WTC11 (cell line): ENCODE measurements around the gene SOWAHD.
"Not testable (repeated sequence)": the region's sequence is repeated elsewhere in the genome, so short reads cannot be mapped to it uniquely, and the experiment has no call there.

Source experiments
- CBFB ChIP-seq: sonication (generic); formaldehyde crosslinking; IDR thresholded peaks from 2 replicates; pipeline ENCODE4 v1.8.1; 2022; ENCODE audit warnings: mild to moderate bottlenecking, low read depth, missing genetic modification reagents
- ETV6 ChIP-seq: sonication (generic); formaldehyde crosslinking; IDR thresholded peaks from 2 replicates; pipeline ENCODE4 v1.8.1; 2022; ENCODE audit warnings: mild to moderate bottlenecking, missing genetic modification reagents
- GABPB1 ChIP-seq: sonication (generic); formaldehyde crosslinking; IDR thresholded peaks from 2 replicates; pipeline ENCODE4 v1.8.1; 2023; ENCODE audit warnings: mild to moderate bottlenecking, missing genetic modification reagents
- MYBL2 ChIP-seq: sonication (generic); formaldehyde crosslinking; IDR thresholded peaks from 2 replicates; pipeline ENCODE4 v1.8.1; 2023; ENCODE audit warnings: mild to moderate bottlenecking, moderate library complexity, missing genetic modification reagents
- RORB ChIP-seq: fragments of 250-450 bp; sonication (Bioruptor Pico); IDR thresholded peaks from 2 replicates; pipeline ENCODE4 v1.9.0; 2021; ENCODE audit warnings: mild to moderate bottlenecking
- SOX15 ChIP-seq: fragments of 250-450 bp; sonication (Bioruptor Pico); IDR thresholded peaks from 2 replicates; pipeline ENCODE4 v1.9.0; 2021; ENCODE audit warnings: mild to moderate bottlenecking
- ZBTB21 ChIP-seq: sonication (generic); formaldehyde crosslinking; IDR thresholded peaks from 2 replicates; pipeline ENCODE4 v1.8.1; 2023; ENCODE audit warnings: mild to moderate bottlenecking, missing genetic modification reagents, borderline replicate concordance
- ZNF121 ChIP-seq: sonication (generic); formaldehyde crosslinking; IDR thresholded peaks from 2 replicates; pipeline ENCODE4 v1.8.0; 2023; ENCODE audit warnings: missing genetic modification reagents
- TF ChIP-seq, protein P1 (sequence below): fragments of 200-600 bp; IDR thresholded peaks from 2 replicates; pipeline ENCODE4 v1.8.0; 2022; ENCODE audit warnings: antibody characterized with exemption
- TF ChIP-seq, protein P2 (sequence below): sonication (generic); formaldehyde crosslinking; IDR thresholded peaks from 2 replicates; pipeline ENCODE4 v1.8.1; 2023; ENCODE audit warnings: mild to moderate bottlenecking, missing genetic modification reagents
- TF ChIP-seq, protein P3 (sequence below): sonication (generic); formaldehyde crosslinking; conservative IDR thresholded peaks from 2 replicates; pipeline ENCODE4 v1.8.1; 2022; ENCODE audit warnings: mild to moderate bottlenecking, missing genetic modification reagents
- TF ChIP-seq, protein P4 (sequence below): sonication (generic); formaldehyde crosslinking; IDR thresholded peaks from 2 replicates; pipeline ENCODE4 v1.8.1; 2022; ENCODE audit warnings: low read depth, missing genetic modification reagents, borderline replicate concordance
- TF ChIP-seq, protein P5 (sequence below): sonication (generic); formaldehyde crosslinking; IDR thresholded peaks from 2 replicates; pipeline ENCODE4 v1.8.1; 2022; ENCODE audit warnings: low read depth, mild to moderate bottlenecking, moderate library complexity, missing genetic modification reagents, borderline replicate concordance
- TF ChIP-seq, protein P6 (sequence below): sonication (generic); formaldehyde crosslinking; IDR thresholded peaks from 2 replicates; pipeline ENCODE4 v1.8.1; 2023; ENCODE audit warnings: mild to moderate bottlenecking, missing genetic modification reagents, moderate library complexity

DNA sequence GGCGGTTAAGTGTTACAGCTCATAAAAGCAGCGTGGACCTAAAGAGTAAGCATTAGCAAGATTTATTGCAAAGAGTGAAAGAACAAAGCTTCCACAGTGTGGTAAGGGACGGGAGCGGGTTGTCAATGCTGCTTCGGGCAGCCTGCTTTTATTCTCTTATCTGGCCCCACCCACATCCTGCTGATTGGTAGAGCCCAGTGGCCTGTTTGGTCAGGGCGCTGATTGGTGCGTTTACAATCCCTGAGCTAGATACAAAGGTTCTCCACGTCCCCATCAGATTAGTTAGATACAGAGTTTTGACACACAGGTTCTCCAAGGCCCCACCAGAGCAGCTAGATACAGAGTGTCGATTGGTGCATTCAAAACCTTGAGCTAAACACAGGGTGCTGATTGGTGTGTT lies 8.3 kb upstream of the SOWAHD start:
- not testable (repeated sequence) for TF ChIP-seq SOX15 (CRISPR knock-in tag); ZBTB21 (CRISPR knock-in tag); ETV6 (CRISPR knock-in tag); CBFB (CRISPR knock-in tag); ZNF121 (CRISPR knock-in tag); GABPB1 (CRISPR knock-in tag); MYBL2 (CRISPR knock-in tag); RORB
- TF ChIP-seq, protein P1, sequence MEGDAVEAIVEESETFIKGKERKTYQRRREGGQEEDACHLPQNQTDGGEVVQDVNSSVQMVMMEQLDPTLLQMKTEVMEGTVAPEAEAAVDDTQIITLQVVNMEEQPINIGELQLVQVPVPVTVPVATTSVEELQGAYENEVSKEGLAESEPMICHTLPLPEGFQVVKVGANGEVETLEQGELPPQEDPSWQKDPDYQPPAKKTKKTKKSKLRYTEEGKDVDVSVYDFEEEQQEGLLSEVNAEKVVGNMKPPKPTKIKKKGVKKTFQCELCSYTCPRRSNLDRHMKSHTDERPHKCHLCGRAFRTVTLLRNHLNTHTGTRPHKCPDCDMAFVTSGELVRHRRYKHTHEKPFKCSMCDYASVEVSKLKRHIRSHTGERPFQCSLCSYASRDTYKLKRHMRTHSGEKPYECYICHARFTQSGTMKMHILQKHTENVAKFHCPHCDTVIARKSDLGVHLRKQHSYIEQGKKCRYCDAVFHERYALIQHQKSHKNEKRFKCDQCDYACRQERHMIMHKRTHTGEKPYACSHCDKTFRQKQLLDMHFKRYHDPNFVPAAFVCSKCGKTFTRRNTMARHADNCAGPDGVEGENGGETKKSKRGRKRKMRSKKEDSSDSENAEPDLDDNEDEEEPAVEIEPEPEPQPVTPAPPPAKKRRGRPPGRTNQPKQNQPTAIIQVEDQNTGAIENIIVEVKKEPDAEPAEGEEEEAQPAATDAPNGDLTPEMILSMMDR = not testable (repeated sequence)
- TF ChIP-seq, protein P2, sequence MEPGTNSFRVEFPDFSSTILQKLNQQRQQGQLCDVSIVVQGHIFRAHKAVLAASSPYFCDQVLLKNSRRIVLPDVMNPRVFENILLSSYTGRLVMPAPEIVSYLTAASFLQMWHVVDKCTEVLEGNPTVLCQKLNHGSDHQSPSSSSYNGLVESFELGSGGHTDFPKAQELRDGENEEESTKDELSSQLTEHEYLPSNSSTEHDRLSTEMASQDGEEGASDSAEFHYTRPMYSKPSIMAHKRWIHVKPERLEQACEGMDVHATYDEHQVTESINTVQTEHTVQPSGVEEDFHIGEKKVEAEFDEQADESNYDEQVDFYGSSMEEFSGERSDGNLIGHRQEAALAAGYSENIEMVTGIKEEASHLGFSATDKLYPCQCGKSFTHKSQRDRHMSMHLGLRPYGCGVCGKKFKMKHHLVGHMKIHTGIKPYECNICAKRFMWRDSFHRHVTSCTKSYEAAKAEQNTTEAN (CRISPR knock-in tag) = not testable (repeated sequence)
- TF ChIP-seq, protein P3, sequence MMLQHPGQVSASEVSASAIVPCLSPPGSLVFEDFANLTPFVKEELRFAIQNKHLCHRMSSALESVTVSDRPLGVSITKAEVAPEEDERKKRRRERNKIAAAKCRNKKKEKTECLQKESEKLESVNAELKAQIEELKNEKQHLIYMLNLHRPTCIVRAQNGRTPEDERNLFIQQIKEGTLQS = not testable (repeated sequence)
- TF ChIP-seq, protein P4, sequence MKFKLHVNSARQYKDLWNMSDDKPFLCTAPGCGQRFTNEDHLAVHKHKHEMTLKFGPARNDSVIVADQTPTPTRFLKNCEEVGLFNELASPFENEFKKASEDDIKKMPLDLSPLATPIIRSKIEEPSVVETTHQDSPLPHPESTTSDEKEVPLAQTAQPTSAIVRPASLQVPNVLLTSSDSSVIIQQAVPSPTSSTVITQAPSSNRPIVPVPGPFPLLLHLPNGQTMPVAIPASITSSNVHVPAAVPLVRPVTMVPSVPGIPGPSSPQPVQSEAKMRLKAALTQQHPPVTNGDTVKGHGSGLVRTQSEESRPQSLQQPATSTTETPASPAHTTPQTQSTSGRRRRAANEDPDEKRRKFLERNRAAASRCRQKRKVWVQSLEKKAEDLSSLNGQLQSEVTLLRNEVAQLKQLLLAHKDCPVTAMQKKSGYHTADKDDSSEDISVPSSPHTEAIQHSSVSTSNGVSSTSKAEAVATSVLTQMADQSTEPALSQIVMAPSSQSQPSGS (CRISPR knock-in tag) = not testable (repeated sequence)
- TF ChIP-seq, protein P5, sequence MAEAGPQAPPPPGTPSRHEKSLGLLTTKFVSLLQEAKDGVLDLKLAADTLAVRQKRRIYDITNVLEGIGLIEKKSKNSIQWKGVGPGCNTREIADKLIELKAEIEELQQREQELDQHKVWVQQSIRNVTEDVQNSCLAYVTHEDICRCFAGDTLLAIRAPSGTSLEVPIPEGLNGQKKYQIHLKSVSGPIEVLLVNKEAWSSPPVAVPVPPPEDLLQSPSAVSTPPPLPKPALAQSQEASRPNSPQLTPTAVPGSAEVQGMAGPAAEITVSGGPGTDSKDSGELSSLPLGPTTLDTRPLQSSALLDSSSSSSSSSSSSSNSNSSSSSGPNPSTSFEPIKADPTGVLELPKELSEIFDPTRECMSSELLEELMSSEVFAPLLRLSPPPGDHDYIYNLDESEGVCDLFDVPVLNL (CRISPR knock-in tag) = not testable (repeated sequence)
- TF ChIP-seq, protein P6, sequence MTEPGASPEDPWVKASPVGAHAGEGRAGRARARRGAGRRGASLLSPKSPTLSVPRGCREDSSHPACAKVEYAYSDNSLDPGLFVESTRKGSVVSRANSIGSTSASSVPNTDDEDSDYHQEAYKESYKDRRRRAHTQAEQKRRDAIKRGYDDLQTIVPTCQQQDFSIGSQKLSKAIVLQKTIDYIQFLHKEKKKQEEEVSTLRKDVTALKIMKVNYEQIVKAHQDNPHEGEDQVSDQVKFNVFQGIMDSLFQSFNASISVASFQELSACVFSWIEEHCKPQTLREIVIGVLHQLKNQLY = not testable (repeated sequence)
